K562 (cell line): ENCODE results near the gene CUTA. TPM values are rescaled to one million over a fixed set of nuclear protein-coding genes. Genes with fewer than 3 reads are reported as not detected.

ENCODE experiments used
- ASH1L ChIP-seq: fragments of 450-650 bp; IDR thresholded peaks from 2 replicates; pipeline ENCODE4 v1.6.1; 2018; ENCODE audit warnings: borderline replicate concordance, mild to moderate bottlenecking, low read depth; ENCODE audit not compliant: partially characterized antibody
- CEBPB ChIP-seq: fragments of 450-650 bp; IDR thresholded peaks from 2 replicates; pipeline ENCODE4 v1.6.1; 2016; ENCODE audit warnings: missing genetic modification characterization, missing compliant biosample characterization
- CUX1 ChIP-seq: fragments of 200-800 bp; sonication (Bioruptor generic); IDR thresholded peaks from 2 replicates; pipeline ENCODE4 v1.6.1; 2016; ENCODE audit warnings: missing genetic modification characterization, missing compliant biosample characterization
- HEY1 ChIP-seq: fragments of 250-450 bp; sonication (Bioruptor Pico); IDR thresholded peaks from 2 replicates; pipeline ENCODE4 v1.5.0; 2020; ENCODE audit warnings: mild to moderate bottlenecking, moderate library complexity, borderline replicate concordance
- HNRNPH1 ChIP-seq: fragments of 200-400 bp; formaldehyde crosslinking; optimal IDR thresholded peaks from 2 replicates; pipeline ENCODE3; 2017; ENCODE audit warnings: low read depth, mild to moderate bottlenecking, low read length, moderate library complexity
- IRF9 ChIP-seq: fragments of 450-650 bp; IDR thresholded peaks from 2 replicates; pipeline ENCODE4 v1.6.1; 2016; ENCODE audit warnings: missing biosample characterization, missing genetic modification characterization
- MGA ChIP-seq: fragments of 450-650 bp; IDR thresholded peaks from 2 replicates; pipeline ENCODE4 v1.6.1; 2016; ENCODE audit warnings: mild to moderate bottlenecking, moderate library complexity
- RFX7 ChIP-seq: fragments of 250-450 bp; sonication (Bioruptor Pico); IDR thresholded peaks from 2 replicates; pipeline ENCODE4 v1.5.1; 2021; ENCODE audit warnings: mild to moderate bottlenecking
- ZNF77 ChIP-seq: fragments of 250-450 bp; sonication (Bioruptor Pico); IDR thresholded peaks from 2 replicates; pipeline ENCODE4 v1.5.0; 2020
- ZZZ3 ChIP-seq: fragments of 450-650 bp; IDR thresholded peaks from 2 replicates; pipeline ENCODE4 v1.6.1; 2016; ENCODE audit warnings: antibody characterized with exemption, mild to moderate bottlenecking, moderate library complexity
- polyA plus RNA-seq, 8 experiments: library from polyadenylated mRNA; depleted of rRNA in 4 of 8; stranded (reverse) in 5 of 8; unstranded in 3 of 8; fragments of >200 nt; fragmentation: Nextera tagmentation in 2 of 8; fragmentation: Illumina TruSeq in 1 of 8; extraction: Ambion mirVana in 2 of 8; extraction: Trizol in 1 of 8; gene quantifications; 2 replicates each; pipeline versions ENCODE4 v1.2.1 to v1.2.3, GENCODE V29; 2011 to 2014; ENCODE audit warnings: inconsistent platforms in 1 of 8, missing spikeins in 1 of 8
- total RNA-seq, 7 experiments: library from RNA; depleted of rRNA in 6 of 7; stranded (reverse); fragments of >200 nt in 6 of 7; fragmentation: Illumina TruSeq in 2 of 7; extraction: Trizol in 2 of 7; gene quantifications; 2 replicates each; pipeline versions ENCODE4 v1.2.1 to v1.2.3, GENCODE V29; 2011 to 2021; ENCODE audit warnings: low replicate concordance in 1 of 7

Gene CUTA
- total and polyA plus RNA-seq, 9 of the 15 experiments (the other 6 are each of a cell fraction or from before 2014, with no cell fraction given) = 166 to 682 (median 310) TPM

GRCh38 chr6:33410050-33410710 lies 7.7 kb downstream of the CUTA start (continued):
- no peak for TF ChIP-seq HNRNPH1
- no peak for TF ChIP-seq ASH1L
- TF ChIP-seq HEY1 = no peak
- no peak for TF ChIP-seq CEBPB (tag)
- no peak for TF ChIP-seq ZZZ3
- no peak for TF ChIP-seq IRF9 (tag)
- no peak for TF ChIP-seq CUX1 (CRISPR knock-in tag)
- 0 out of 2 replicates have a peak, but pooled peaks have one; percentile 12 for TF ChIP-seq ZNF77
- peak; percentile 93 for TF ChIP-seq MGA
- TF ChIP-seq RFX7 (CRISPR knock-in tag) = 0 out of 2 replicates have a peak, but pooled peaks have one; percentile 5
